ENCODE results near the gene ABHD17A.

Gene ABHD17A

DNA sequence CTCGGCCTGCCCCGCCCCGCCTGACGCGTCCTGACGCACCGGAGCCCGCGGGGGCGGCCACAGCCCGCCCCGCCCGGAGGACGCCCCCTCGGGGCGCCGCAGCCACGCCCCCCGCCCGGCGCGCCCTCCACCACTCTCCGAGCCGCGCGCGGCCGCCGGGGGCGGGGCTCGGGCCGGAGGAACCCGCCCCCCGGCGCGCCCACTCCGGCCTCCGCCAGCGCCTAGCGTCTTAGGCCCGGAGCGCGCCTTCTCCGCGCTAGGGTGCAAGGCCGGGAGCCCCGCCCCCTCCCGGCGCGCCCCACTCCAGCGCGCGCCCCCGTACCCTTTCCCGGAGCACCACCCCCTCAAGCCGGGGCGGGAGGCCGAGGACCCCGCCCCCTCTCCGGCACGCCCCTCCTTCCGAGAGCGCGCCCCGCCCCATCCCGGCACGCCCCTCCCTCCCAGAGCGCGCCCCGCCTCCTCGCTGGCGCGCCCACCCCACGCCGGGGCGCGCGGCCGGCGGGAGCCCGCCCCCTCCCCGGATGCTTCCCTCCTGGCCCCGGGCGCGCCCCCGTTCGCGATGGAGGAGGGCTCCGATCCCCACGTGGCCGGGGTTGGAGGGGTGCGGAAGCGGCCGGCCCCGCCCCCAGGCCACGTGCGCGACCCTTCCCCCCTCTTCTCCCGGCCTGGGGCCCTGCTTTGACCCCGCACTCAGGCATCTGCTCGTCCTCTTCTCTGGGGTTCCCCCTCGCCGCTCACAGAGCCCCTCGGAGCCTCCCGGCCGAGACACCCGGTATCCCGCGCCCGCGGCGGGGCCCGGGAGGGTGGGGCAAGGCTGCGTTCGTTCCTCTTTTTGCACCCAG is 21.4 kb downstream of the ABHD17A start:
- DNase-seq: peak; percentile 90 to 98 (median 92)

DNA sequence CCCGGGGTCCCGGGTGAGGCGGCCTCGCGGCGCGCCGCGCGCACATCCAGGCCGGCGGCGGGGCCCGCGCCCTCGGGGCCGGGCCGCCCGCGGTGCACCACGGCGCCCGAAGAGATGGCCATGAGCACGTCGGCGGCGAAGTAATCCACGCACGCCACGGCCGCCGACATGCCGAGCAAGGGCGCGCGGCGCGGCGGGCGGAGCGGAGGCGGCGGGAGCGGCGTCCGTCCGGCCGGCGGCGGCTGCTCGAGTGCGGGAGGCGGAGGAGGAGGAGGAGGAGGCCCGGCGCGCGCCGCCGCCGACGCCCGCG is 22.0 kb downstream of the ABHD17A start, which contains the start of gene KLF16:
TSS of gene KLF16 (minus strand) at position 252 of the 310 bp plus-strand sequence. CDS start at position 170, 82 bp downstream.
- no peak for DNase-seq

DNA sequence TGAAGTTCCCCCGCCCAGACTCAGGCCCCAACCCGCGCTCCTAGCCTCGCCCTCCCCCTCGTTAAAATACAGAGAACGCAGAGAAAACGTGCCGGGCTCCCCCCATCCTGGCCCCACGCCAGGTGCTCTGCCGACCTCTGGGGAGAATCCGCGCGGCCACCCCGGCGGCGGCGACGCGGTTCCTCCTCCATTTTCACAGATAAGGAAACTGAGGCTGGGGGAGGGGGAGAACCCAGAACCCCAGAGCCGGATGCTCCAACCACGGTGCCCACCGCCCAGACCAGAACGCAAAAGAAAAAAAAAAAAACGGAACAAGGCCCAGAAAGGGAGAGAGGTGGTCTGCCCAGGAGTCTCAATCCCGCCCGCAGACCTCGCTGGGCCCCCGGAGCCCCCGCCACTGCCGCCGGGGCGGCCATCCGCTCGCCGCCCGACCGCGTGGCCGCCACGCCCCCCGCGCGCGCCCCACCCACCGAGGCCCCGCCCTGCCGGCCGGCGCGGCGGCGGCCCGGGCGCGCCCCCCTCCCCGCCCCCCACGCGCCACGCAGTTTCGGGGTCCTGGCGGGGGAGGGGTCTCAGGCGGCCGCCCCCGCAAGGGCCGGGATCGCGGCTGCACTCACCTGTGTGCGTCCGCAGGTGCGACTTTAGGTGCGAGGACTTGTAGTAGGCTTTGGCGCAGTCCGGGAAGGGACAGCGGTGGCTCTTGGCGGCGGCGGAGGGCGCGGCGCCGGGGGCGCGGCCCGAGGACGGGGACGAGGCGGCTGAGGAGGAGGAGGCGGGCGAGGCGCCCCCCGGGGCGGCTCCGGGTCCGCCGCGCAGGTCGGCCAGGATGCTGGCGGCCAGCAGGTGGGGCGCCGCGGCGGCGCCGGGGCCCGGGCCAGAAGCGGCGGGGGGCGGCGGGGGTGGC is 22.6 kb downstream of the ABHD17A start:
- peak; percentile 45 to 71 (median 62) for DNase-seq

DNA sequence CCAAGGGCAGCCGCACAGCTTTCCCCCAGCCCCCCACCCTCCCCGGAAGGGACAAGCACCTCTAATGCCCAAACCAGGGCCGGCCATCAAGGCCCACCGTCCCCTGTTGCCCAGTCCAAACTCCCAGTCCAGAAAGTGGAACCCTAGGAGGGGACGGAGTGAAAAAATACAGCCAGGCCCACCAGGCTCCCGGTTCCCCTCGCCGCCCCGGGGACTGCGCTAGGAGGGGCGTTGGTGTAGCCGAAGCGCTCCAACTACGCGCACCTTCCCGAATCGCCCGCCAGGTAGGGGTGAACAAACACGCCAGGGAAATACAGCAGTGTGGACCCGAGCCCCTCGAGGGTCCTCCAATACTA is 23.2 kb downstream of the ABHD17A start:
- DNase-seq: no peak

DNA sequence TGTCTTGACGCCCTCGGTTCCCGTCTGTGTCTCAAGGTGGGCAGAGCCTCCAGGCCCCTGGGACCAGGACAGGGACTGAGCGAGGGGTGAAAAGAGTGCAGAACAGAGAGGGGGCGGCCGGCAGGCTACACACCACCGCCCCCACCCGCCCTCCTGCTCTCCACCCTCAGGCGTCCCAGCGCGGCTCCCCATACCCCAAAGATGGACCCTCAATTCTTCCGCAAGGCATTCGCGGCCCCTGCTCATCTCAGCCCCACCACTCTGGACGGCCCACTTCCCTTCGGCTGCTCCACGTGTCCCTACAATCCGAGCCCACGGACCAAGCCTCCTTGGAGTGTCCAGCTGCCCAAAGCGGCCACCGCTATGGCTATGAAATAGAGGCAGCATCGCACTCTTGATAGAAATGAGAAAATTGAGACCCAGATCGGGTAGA is 23.7 kb downstream of the ABHD17A start:
- no peak for DNase-seq

DNA sequence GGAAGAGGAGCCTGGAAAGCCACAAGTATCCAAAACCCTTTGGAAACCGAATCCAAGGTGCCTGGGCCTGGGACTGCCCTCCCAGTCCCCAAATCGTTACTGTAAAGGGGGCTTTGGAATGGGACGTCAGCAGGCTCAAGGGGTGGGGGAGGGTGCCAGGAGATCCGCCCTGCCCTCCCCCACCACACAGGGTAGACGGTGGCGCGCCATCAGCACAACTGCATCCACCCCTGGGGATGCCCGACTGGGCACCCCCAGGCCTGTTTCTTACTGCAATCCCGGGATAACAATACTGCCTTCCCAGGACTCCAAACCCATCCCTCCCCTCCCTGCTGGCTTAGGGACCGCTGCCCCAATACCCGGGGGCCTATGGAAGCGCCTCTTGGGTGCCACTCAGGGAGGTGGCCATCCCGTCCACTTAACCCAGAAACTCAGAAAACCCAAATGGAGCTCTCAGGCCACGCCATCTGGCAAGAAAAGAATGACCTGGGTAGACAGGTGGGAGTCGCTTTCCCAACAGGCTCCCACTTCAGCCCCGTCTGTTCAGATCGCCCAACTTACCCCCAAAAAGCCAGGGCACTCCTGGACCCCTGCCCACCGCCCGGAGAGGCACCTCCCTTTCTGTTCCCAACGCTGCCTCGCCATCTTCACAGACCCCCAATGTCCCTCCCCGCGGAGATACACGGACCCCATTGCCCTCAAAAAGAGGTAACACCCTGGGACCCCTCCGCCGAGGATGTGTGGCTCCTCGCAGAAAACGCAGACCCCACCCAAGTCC is 24.3 kb downstream of the ABHD17A start:
- DNase-seq: no peak

DNA sequence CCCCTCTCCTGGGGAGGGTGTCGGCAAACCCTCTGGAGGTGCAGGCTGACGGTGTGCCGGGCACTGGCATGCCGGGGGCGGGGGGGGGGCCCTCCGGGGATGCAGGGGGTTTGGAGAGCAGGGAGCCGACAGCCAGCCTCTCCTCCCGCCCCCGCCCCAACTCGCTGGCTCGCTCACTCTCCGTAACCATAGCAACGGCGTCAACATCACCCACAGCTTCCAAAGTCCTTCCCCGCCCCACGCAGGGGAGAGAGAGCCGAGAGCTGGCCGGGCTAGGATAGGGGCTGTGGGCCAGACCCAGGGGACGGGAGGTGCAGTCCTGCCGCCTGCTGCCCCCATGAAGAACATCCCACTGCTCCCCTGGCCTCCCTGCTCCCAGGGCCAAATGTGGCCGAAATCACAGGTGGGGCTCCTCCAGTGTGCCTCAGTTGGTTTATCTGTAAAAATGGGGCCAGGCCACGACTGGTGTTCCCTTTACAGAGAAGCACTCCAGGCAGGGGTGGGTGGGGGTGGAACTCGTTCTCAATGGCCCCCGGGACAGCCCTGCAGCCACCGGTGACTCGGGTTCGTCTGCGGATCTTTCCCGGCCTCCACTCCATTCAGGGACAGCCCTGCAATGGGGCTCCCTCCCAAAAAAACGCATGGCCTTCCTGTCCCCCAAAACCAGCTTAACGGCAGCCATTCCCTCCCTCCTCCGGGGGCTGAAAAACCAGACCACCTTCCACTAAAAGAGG is 25.1 kb downstream of the ABHD17A start:
- peak; percentile 34 to 79 (median 72) for DNase-seq

DNA sequence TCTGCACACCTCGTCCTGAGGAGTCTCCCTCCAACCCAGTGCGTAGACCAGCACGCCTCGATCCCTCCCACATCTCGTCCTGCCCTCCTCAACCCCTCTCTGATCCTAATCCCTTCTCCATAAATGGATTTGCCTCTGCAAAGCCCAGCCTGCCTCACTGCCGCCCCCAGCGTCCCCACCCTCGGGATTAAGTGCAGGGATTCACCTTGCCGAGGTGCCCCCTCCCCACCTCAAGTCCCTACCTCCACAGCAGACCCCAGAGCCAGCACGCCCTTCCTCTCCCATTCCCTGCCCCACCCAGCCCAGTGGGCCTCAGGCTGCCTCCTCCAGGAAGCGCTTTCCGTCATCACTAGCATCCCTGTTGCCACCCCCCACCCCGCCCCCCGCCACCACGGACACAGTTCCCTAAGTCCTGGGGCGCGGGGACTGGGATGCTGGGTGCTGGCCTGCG is 25.9 kb downstream of the ABHD17A start:
- DNase-seq: no peak

DNA sequence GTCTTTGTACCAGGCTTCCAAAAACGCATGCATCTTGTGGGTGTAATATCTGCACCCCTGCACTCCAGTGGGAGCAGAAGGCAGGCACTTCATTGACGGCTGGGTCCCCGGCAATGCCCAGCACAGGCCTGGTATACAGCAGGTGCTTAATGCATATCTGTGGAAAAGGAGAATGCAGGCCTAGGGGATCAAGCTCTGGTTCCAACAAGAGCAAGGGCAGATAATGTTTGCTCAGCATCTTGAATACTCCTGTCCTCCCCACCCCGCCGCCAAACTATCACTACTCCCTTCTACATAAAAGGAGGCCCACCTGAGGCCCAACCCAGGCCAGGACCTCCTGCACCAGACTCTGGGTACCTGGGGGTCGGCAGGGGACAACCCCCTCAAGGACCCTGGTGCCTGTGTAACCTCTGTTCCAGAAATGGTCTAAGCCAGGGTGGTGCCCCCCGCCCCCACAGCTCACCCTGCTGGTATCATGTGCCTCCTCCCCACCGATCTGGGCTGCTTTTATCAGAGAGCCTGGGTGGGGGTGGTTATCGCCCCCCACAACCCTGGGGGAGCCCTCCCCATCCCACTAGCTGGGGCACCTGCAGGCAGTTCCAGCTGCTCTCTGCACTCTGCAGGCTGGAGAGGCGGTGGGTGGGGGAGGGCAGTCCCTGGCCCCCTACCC is 26.7 kb downstream of the ABHD17A start:
- DNase-seq: peak in 1 of 6 experiments; percentile 9

DNA sequence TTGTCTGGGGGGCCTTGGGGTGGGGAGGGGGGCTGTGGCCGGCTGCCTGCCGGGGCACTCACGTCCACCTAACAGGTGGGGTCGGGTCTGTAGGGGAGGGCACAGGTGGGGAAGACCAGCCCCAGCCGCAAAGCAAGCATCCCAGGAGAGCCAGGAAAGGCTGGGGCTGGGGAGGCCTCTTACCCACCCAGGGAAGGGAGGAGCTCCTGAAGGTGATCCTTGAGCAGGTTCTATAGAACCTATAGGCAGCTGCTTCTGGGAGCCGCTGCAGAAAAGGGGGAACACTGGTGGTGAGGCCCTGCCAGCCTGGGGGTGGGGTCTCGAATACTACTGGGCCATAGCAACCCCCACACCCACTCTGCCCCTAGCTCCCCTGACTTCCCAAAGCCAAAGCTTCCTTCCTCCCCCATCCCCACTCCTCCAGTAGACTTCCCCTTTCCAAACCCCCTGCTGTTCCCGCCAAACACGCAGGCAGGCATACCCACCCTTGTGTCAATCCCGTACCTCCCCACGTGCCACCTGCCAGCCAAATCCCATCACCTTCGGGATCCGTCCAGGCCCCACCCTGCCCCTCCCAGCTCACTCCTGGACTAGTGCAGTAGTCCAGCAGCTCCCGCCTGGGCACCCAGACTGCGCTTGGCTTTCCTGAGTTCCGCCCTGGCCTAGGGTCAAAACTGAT is 27.5 kb downstream of the ABHD17A start:
- no peak for DNase-seq

DNA sequence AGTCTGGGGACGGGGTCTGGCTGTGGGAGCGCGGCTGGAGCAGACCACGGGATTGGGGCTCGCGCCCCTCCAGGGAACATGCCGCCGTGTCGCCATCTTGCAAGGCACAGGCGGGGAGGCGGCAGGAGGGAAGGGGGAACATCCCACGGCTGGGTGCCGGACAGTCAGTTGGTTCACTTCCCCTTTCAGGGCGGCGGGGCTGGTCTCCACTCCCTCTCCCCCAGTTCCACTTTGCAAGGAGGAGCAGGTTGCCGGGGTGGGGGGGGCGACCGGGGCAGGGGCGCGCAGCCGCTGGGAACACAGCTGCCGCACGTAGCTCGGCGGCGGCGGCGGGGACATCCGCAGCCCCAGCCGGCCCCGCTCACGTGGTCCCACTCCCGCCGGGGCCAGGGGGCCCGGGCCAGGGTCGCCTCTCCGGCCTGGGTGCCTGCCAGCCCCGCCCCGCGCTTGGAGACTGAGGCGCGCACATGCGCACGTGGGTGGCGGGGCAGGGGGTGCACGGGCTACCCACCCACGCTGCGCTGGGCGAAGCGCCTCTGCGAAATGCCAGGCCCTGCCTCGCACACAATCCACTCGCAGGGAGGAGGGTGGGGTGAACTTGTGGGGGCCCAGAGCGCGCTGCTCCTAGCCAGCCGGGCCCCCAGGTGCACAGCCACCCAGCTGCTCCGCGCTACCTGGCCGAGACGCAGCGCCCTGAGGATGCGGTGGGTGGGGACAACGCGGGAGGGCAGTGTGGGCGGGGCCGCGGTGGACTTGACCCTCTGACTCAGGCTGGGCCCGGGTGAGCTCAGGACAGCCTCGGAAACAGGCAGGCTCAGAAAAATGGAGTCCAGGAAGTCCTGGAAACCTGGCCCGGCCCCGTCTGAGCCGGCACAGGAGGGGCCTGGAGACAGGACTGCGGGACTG is 28.3 kb downstream of the ABHD17A start:
- DNase-seq: peak in 5 of 6 experiments; percentile 33 to 55 (median 42)

DNA sequence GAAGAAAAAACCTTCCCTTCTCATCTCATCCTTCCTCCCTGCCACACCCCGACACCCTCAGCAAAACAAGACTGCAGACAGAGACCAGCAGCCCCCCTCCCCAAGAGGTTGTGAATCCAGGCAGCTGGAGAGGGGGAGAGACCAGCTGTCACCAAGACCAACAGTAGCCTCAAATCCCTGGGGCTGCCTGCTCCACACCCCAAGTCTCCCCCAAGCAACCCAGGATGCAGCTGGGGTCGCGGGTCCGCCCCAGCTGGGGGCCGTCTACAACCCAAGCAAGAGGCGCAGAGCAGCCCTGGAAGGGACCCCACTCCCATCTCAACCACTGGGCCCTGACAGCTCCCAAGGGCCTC is 29.0 kb downstream of the ABHD17A start:
- DNase-seq: peak in 2 of 6 experiments; percentile 42 to 46

DNA sequence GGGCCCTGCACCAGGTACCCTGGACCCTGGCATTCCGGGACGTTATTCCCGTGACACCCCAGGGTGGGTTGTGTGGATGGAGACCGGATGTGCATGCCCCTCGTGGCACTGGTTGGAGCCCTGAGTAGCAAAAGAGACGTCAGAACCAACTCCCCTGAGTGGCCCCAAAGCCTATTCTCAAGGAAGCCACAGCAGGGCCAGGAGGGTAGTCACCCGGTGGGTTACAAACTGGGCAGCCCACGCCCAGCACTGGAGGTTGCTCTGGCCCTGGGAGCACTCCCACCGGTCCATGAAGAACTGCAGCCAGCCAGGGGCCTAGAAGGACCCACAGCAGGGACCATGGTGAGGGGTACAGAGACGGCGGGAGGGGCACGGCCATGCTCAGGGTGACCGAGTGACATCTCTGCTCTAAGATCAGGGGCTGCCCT is 29.5 kb downstream of the ABHD17A start:
- peak in 5 of 6 experiments; percentile 35 to 59 (median 50) for DNase-seq

DNA sequence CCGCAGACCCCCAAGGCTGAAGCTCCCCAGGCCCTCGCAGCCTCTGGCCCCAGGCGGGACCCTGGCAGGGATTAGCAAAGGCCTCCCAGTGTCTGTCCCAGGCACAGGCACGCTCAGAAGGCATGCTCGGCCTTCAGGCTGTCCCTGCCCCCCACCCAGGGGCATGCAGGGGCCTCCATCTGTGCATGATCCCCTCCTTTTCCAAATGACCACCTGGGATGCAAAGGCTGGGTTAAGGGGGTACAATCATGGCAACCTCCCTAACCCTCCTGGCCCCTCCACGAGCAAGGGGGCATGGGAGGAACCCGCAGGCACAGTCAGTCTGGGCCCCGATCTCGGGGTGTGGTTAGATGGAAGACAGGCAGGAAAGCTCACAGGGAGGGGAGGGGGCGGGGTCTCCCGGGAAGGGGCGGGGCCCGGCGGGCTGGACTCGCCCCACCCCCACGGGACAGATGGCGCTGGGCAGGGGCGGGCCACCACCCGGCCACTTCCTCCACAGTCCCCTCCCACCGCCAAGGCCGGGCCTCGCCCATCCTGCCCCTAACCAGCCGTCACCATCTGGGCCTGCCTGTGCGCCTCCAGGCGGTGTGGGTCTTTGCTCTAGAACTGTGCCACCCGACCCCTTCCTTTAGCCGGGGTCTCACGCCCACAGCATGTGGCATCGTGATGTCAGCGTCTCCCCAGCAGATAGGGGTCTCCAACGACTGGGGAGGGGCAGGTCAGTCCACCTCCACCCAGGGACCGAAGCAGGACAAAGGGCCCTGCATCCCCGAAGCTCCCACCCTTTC is 30.1 kb downstream of the ABHD17A start:
- peak; percentile 56 to 83 (median 71) for DNase-seq

DNA sequence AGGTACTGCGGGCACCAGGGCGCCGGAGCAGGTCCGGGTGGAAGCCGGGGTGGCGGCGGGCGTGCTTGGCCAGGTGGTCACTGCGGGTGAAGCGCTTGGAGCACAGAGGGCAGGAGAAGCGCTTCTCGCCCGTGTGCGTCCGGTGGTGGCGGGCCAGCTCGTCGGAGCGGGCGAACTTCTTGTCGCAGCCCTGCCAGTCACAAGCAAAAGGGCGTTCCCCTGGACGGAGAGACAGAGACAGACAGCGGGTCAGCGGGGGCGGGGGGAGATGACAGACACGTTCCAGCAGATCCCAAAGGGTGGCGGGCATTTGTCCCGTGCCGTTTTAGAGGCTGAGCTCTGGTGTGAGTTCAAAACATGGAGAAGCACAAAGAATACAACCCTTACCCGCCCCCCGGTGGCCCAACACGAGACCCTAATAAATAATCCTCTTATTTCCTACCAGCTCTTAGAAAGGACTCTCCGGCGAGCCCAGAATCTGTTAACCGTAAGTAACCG is 30.7 kb downstream of the ABHD17A start:
- DNase-seq: peak in 1 of 6 experiments; percentile 47

DNA sequence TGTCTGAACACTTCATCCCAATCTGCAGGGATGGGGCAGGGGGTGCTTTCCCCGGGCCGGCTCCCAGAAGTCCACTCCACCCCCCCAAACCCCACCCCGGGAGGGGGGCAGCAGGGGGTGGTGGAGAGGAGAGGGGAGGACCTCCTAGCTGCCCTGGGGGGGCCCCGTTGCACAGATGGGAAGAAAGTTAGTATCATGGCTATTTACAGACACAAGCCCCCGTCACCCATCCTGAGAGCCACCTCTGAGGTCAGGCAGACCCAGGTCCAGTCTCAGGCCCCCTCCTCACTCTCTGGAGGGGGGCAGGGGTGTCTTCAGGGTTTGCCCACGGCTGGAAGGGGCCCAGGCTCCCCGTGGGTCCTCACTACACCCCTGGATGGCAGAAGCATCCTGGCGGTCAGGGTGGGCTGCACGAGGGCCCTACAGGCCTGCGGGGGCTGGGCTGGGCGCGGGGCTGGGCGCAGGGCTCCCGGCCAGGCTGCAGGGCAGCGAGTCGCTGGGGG is 31.2 kb downstream of the ABHD17A start:
- no peak for DNase-seq

DNA sequence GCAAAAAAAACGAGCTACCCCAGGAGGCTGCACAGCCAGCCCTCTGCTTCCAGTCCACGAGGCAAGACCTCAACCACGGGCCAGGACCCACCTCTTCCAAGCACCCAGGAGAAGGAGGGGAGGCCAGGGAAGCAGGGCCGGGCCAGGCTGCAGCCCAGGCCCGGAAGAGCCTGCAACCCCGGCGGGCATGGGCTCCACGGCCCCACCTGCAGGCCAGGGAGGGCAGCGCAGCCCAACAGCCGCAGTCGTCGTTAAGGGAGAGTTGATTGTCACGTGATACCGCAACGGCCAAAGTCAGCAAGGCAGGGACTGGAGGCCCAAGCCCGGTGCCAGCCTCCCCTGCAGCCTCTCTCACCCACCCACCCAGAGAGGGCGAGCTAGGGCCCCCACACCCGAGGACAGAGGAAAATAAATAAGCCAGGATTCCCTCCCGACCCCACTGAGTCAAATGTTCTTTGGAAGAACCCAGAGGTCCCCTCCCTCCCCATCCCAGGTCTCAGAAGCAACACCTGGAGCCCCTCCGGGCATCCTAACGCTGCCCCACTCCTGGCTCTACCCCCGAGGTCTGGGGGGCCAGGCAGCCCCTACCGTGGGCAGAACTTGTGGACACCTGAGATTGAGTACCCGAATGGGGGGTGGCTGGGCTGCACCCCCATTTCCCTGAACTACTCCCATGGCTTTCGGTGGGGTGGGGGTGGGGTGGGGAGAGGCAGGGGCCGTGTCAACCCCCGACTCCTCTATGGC is 31.8 kb downstream of the ABHD17A start:
- peak; percentile 50 to 78 (median 68) for DNase-seq
